Parathyroid adenoma (tissue), 2 donors: ENCODE measurements around the gene RPH3AL.
A peak's percentile ranks its signal among the peaks of the same experiment; 100 is the strongest.

Experiments used
- H2AFZ ChIP-seq: fragments of 300-600 bp; sonication (generic); one replicate; pipeline ENCODE4 v1.7.0; 2017; ENCODE audit warnings: antibody characterized with exemption, mild to moderate bottlenecking
- H3K27ac ChIP-seq: fragments of 300-600 bp; sonication (generic); one replicate; pipeline ENCODE4 v1.7.0; 2017
- H3K27me3 ChIP-seq: fragments of 300-600 bp; sonication (generic); one replicate; pipeline ENCODE4 v1.7.0; 2017; ENCODE audit warnings: low read length; ENCODE audit not compliant: control insufficient read depth, insufficient read depth
- H3K36me3 ChIP-seq: fragments of 300-600 bp; sonication (generic); one replicate; pipeline ENCODE4 v1.7.0; 2017; ENCODE audit warnings: low read length; ENCODE audit not compliant: control insufficient read depth, insufficient read depth
- H3K4me1 ChIP-seq: fragments of 300-600 bp; sonication (generic); one replicate; pipeline ENCODE4 v1.7.0; 2017; ENCODE audit warnings: control low read depth
- H3K4me2 ChIP-seq: fragments of 300-600 bp; sonication (generic); one replicate; pipeline ENCODE4 v1.7.0; 2017; ENCODE audit warnings: low read length
- H3K4me3 ChIP-seq: fragments of 300-600 bp; sonication (generic); one replicate; pipeline ENCODE4 v1.7.0; 2017; ENCODE audit warnings: low read depth, low read length
- H3K79me2 ChIP-seq: fragments of 300-600 bp; sonication (generic); one replicate; pipeline ENCODE4 v1.7.0; 2017; ENCODE audit warnings: control low read depth
- H3K9ac ChIP-seq: fragments of 300-600 bp; sonication (generic); one replicate; pipeline ENCODE4 v1.7.0; 2017; ENCODE audit warnings: mild to moderate bottlenecking
- H3K9me3 ChIP-seq: fragments of 300-600 bp; sonication (generic); one replicate; pipeline ENCODE4 v1.7.0; 2017; ENCODE audit warnings: low read length; ENCODE audit not compliant: control insufficient read depth
- CTCF ChIP-seq: fragments of 300-600 bp; sonication (generic); IDR thresholded peaks from one replicate; pipeline ENCODE4 v1.7.0; 2017; ENCODE audit warnings: antibody characterized with exemption, mild to moderate bottlenecking
- donor health status: primary hyperparathyroidism.

Gene RPH3AL

GRCh38 chr17:386141-386876, 33.7 kb upstream of the RPH3AL start:
- Histone ChIP-seq H3K4me1 (peaks cover 10% of the 10 kb centered on the region), H3K79me2 (peaks cover 5% of the 10 kb centered on the region), H3K36me3 (no peaks in the 10 kb centered on the region), H3K9me3 (no peaks in the 10 kb centered on the region), H3K9ac (no peak overlapping the region), H3K27me3 (no peaks in the 10 kb centered on the region), H3K4me3 (no peak overlapping the region), H3K27ac (no peak overlapping the region), H2AFZ (peak overlapping the region; percentile 87), H3K4me2 (peak overlapping the region; percentile 69)
- peak; percentile 60 for TF ChIP-seq CTCF

DNA sequence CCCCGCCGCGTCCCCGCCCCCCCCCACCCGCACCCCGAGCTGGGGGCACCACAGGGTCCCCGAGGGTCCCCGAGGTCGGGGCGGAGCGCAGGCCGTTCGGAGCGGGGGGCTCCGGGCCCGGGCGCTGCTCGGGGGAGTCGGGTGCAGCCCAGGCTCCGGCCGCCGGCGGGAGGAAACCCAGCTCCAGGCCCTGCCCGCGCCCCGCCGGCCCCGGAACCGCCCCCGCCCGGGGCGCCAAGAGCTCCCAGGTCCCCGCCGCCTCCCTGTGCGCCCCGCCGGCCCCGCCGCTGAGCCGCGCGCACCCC, 33.2 kb upstream of the RPH3AL start:
- Histone ChIP-seq H3K4me1 (peaks cover 10% of the 10 kb centered on the region), H3K9me3 (no peaks in the 10 kb centered on the region), H3K4me2 (no peak overlapping the region), H3K79me2 (peaks cover 5% of the 10 kb centered on the region), H3K27ac (no peak overlapping the region), H3K4me3 (no peak overlapping the region), H3K9ac (no peak overlapping the region), H3K27me3 (no peaks in the 10 kb centered on the region), H2AFZ (no peak overlapping the region), H3K36me3 (no peaks in the 10 kb centered on the region)
- no peak for TF ChIP-seq CTCF

GRCh38 chr17:385178-385835, 32.7 kb upstream of the RPH3AL start:
- no peaks in the 10 kb centered on the region for H3K27me3 ChIP-seq
- TF ChIP-seq CTCF = no peak
- H3K9ac ChIP-seq = no peak overlapping the region
- H3K9me3 ChIP-seq = no peaks in the 10 kb centered on the region
- peaks cover 5% of the 10 kb centered on the region for H3K79me2 ChIP-seq
- no peaks in the 10 kb centered on the region for H3K36me3 ChIP-seq
- peak overlapping the region; percentile 82 for H2AFZ ChIP-seq
- peaks cover 10% of the 10 kb centered on the region for H3K4me1 ChIP-seq
- peak overlapping the region; percentile 42 for H3K4me3 ChIP-seq
- peak overlapping the region; percentile 65 for H3K4me2 ChIP-seq
- H3K27ac ChIP-seq = peak overlapping the region; percentile 47

DNA sequence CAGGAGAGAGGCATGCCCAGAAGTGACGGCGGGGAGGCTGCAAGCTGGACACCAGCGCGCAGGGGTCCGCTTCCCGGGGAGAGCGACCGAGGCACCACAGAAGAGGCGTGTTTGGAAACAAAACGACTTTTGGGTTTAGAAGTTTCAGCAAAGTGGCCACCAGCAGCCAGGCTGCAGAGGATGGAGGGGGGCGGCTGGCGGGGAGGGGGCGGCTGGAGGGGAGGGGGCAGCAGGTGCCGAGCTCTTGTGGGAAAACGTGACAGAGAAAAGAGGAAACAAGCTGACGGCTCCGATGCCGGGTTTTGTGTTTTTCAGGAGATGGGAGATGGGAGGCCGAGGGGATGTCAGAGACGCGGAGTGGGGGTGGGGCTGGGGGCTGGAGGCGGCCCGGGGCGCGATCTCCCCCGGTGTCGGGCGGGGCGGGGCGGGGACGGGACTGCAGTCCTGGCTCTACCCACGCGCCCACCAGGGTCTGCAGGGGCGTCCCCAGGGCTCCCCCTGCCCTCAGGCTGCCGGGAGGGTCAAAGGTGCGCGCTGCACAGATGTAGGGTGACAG, 32.1 kb upstream of the RPH3AL start:
- Histone ChIP-seq H3K36me3 (no peaks in the 10 kb centered on the region), H3K4me1 (peaks cover 10% of the 10 kb centered on the region), H3K9me3 (no peaks in the 10 kb centered on the region), H3K4me2 (peak overlapping the region; percentile 65), H3K27me3 (no peaks in the 10 kb centered on the region), H3K9ac (no peak overlapping the region), H3K4me3 (no peak overlapping the region), H3K27ac (peak overlapping the region; percentile 47), H3K79me2 (peaks cover 5% of the 10 kb centered on the region), H2AFZ (peak overlapping the region; percentile 82)
- no peak for TF ChIP-seq CTCF
